HepG2 (cell line): Measurements from ENCODE around the gene PRMT5. TPM values are rescaled to one million over a fixed set of nuclear protein-coding genes. Genes with fewer than 3 reads are reported as not detected.

Experiments used
- ATAC-seq: fragments of 200-7000 bp; cut with Tn5 transposase; 3 replicates; pipeline ENCODE4 v1.9.1; 2020; ENCODE audit warnings: mild to moderate bottlenecking, moderate library complexity
- BruUV-seq: library from RNA; stranded (reverse); fragments of 400-500 nt; replicated peaks from 2 replicates; lab custom pipeline; 2021; lab: Mats Ljungman, UMichigan
- CTCF ChIA-PET: fragments of 300-600 bp; formaldehyde crosslinking; extraction: SDS; loops from one replicate; lab custom pipeline; 2021; ENCODE audit warnings: low total read pairs, inconsistent platforms, low intra/inter-chr PET ratio; lab: Yijun Ruan, JAX
- POLR2A ChIA-PET: fragments of 350-600 bp; sonication (Branson Sonifier 250); formaldehyde crosslinking; loops from one replicate; lab custom pipeline; 2020; ENCODE audit warnings: antibody characterized with exemption, inconsistent platforms; lab: Yijun Ruan, JAX
- DNase-seq: peaks from one replicate; pipeline ENCODE4 v3.0.0-alpha.2; 2015; ENCODE audit warnings: low spot score
- FAIRE-seq: peaks from 3 replicates; lab custom pipeline; 2011; peaks lifted over from hg19 to GRCh38; lab: Jason Lieb, UNC
- H2AFZ ChIP-seq: one replicate; pipeline ENCODE4 v1.6.1; 2011; ENCODE audit warnings: low read length, inconsistent platforms
- H3K27ac ChIP-seq: fragments of 300-600 bp; 3 replicates; pipeline ENCODE4 v1.8.0; 2011; ENCODE audit warnings: mixed run types, mild to moderate bottlenecking, mixed read lengths, low read length, inconsistent platforms; ENCODE audit not compliant: insufficient read depth; ENCODE audit errors: extremely low read length
- H3K27me3 ChIP-seq, 2 experiments: fragments of 200-600 bp in 1 of 2; 2 replicates in 1 of 2; 3 replicates in 1 of 2; pipeline versions ENCODE4 v1.6.0 to v1.8.0; 2011; ENCODE audit warnings: low read length in 2 of 2, mild to moderate bottlenecking in 2 of 2, moderate library complexity in 2 of 2, inconsistent platforms in 1 of 2; ENCODE audit not compliant: insufficient read depth in 2 of 2, control insufficient read depth in 1 of 2
- H3K36me3 ChIP-seq, 2 experiments: fragments of 200-600 bp in 1 of 2; replicated peaks in 1 of 2; 2 replicates in 1 of 2; 3 replicates in 1 of 2; pipeline versions ENCODE4 v1.5.1 to v1.8.0; 2011; ENCODE audit warnings: low read length in 2 of 2, inconsistent platforms in 1 of 2; ENCODE audit not compliant: insufficient read depth in 2 of 2, control insufficient read depth in 1 of 2
- H3K4me1 ChIP-seq: 2 replicates; pipeline ENCODE4 v1.5.1; 2012; ENCODE audit warnings: low read length, inconsistent platforms; ENCODE audit not compliant: insufficient read depth
- H3K4me2 ChIP-seq: 2 replicates; pipeline ENCODE4 v1.6.0; 2011; ENCODE audit warnings: low read depth, low read length, inconsistent platforms
- H3K4me3 ChIP-seq, 3 experiments: fragments of 200-600 bp in 1 of 3; sonication (generic), shearing (Covaris generic) in 1 of 3; replicated peaks in 1 of 3; 2 replicates each; pipeline ENCODE4 v1.5.1; 2011 to 2016; ENCODE audit warnings: low read length in 3 of 3, inconsistent platforms in 2 of 3, low read depth in 2 of 3, mild to moderate bottlenecking in 2 of 3, control low read depth in 1 of 3, mixed read lengths in 1 of 3; ENCODE audit not compliant: insufficient read depth in 1 of 3
- H3K79me2 ChIP-seq: one replicate; pipeline ENCODE4 v1.6.1; 2011; ENCODE audit warnings: low read length, inconsistent platforms; ENCODE audit not compliant: insufficient read depth
- H3K9ac ChIP-seq: 2 replicates; pipeline ENCODE4 v1.6.0; 2011; ENCODE audit warnings: mild to moderate bottlenecking, low read depth, low read length, inconsistent platforms; ENCODE audit not compliant: insufficient read depth
- H3K9me3 ChIP-seq: 2 replicates; pipeline ENCODE4 v1.5.1; 2012; ENCODE audit warnings: mild to moderate bottlenecking, low read length
- H4K20me1 ChIP-seq: 2 replicates; pipeline ENCODE4 v1.6.0; 2011; ENCODE audit warnings: inconsistent platforms, mild to moderate bottlenecking, low read length, moderate library complexity; ENCODE audit not compliant: insufficient read depth
- CEBPB ChIP-seq: IDR thresholded peaks from 2 replicates; pipeline ENCODE4 v1.6.1; 2011; ENCODE audit warnings: low read depth, low read length, improper control_type of control experiment, borderline replicate concordance
- DDIT3 ChIP-seq: sonication (generic); formaldehyde crosslinking; IDR thresholded peaks from 2 replicates; pipeline ENCODE4 v1.4.0; 2020; ENCODE audit warnings: mild to moderate bottlenecking, missing genetic modification reagents
- MTF1 ChIP-seq: sonication (generic); formaldehyde crosslinking; IDR thresholded peaks from 2 replicates; pipeline ENCODE4 v1.5.0; 2020; ENCODE audit warnings: missing genetic modification reagents
- MXI1 ChIP-seq: IDR thresholded peaks from 3 replicates; pipeline ENCODE4 v1.6.1; 2012; ENCODE audit warnings: low read depth, low read length, inconsistent platforms, borderline replicate concordance
- NR0B2 ChIP-seq: sonication (generic); formaldehyde crosslinking; IDR thresholded peaks from 2 replicates; pipeline ENCODE4 v1.4.0; 2020; ENCODE audit warnings: mild to moderate bottlenecking, missing genetic modification reagents
- RBFOX2 ChIP-seq: fragments of 200-400 bp; formaldehyde crosslinking; IDR thresholded peaks from 2 replicates; pipeline ENCODE4 v1.6.1; 2017; ENCODE audit warnings: low read depth, mild to moderate bottlenecking, low read length
- SSRP1 ChIP-seq: IDR thresholded peaks from 2 replicates; pipeline ENCODE4 v1.6.1; 2016; ENCODE audit warnings: control low read depth
- ZBTB21 ChIP-seq: sonication (generic); formaldehyde crosslinking; IDR thresholded peaks from 2 replicates; pipeline ENCODE4 v1.4.0; 2020; ENCODE audit warnings: missing genetic modification reagents
- ZBTB4 ChIP-seq: sonication (generic); formaldehyde crosslinking; IDR thresholded peaks from 2 replicates; pipeline ENCODE4 v1.4.0; 2020; ENCODE audit warnings: missing genetic modification reagents, mild to moderate bottlenecking, borderline replicate concordance
- ZBTB44 ChIP-seq: sonication (generic); formaldehyde crosslinking; IDR thresholded peaks from 2 replicates; pipeline ENCODE4 v1.4.0; 2020; ENCODE audit warnings: missing genetic modification reagents
- ZC3H4 ChIP-seq: sonication (generic); formaldehyde crosslinking; IDR thresholded peaks from 2 replicates; pipeline ENCODE4 v1.4.0; 2020; ENCODE audit warnings: missing genetic modification reagents, borderline replicate concordance
- ZFX ChIP-seq: sonication (generic); formaldehyde crosslinking; IDR thresholded peaks from 2 replicates; pipeline ENCODE4 v1.4.0; 2020; ENCODE audit warnings: mild to moderate bottlenecking, low read depth, missing genetic modification reagents, moderate library complexity
- ZNF558 ChIP-seq: sonication (generic); formaldehyde crosslinking; IDR thresholded peaks from 2 replicates; pipeline ENCODE4 v1.9.0; 2022; ENCODE audit warnings: mild to moderate bottlenecking, missing genetic modification reagents, borderline replicate concordance
- ZNF576 ChIP-seq: sonication (generic); formaldehyde crosslinking; IDR thresholded peaks from 2 replicates; pipeline ENCODE4 v1.4.0; 2020; ENCODE audit warnings: mild to moderate bottlenecking, missing genetic modification reagents
- ZNF75D ChIP-seq: sonication (generic); formaldehyde crosslinking; IDR thresholded peaks from 2 replicates; pipeline ENCODE4 v1.8.1; 2023; ENCODE audit warnings: missing genetic modification reagents, mild to moderate bottlenecking, borderline replicate concordance
- WGBS: methylation state at CpG from one replicate; pipeline ENCODE4 v1.1.6; 2017; ENCODE audit warnings: low lambda C conversion rate; 5-methylcytosine and 5-hydroxymethylcytosine counted together
- in situ Hi-C: cut with HindIII; loops from 2 replicates; pipeline ENCODE4 v1.10.0; 2017; ENCODE audit warnings: low pct_unique_long_range_greater_than_20kb; ENCODE audit not compliant: extremely low pct_ligation_motif_present
- intact Hi-C: fragments of 100-400 bp; cut with micrococcal nuclease; formaldehyde crosslinking; loops from one replicate; pipeline ENCODE4 v1.10.0; 2022; ENCODE audit not compliant: unreplicated experiment
- polyA plus RNA-seq, 8 experiments: library from polyadenylated mRNA; depleted of rRNA in 3 of 8; stranded (reverse) in 7 of 8; unstranded in 1 of 8; fragments of >200 nt; fragmentation: Illumina TruSeq in 4 of 8; extraction: Trizol in 4 of 8; gene quantifications; 2 replicates each; pipeline versions ENCODE4 v1.2.1 to v1.2.3, GENCODE V29; 2011 to 2016; ENCODE audit warnings: low read depth in 4 of 8, missing spikeins in 1 of 8, mixed read lengths in 1 of 8; ENCODE audit not compliant: insufficient read depth in 1 of 8
- total RNA-seq, 5 experiments: library from RNA; depleted of rRNA; stranded (reverse); fragments of >200 nt; fragmentation: Illumina TruSeq; extraction: Trizol; gene quantifications; 2 replicates each; pipeline ENCODE4 v1.2.3, GENCODE V29; 2016; ENCODE audit warnings: low read depth in 1 of 5

The PRMT5 gene
- total and polyA plus RNA-seq, 2 of the 13 experiments (the other 11 are each of a cell fraction or from before 2014, with no cell fraction given): 210 to 354 TPM

- H4K20me1 ChIP-seq: no peaks in the 10 kb centered on the region; the same call in 1 of the 2 replicates
- intact Hi-C loops: no loop called here
- CTCF ChIA-PET: no interaction called here
- POLR2A ChIA-PET: interaction anchor here (1.2 to 1.3 kb wide), 2 partner anchors 217 to 289 kb away, joined by 3 read pairs; partner anchors contain the start of genes ACIN1 and C14orf119
- no peaks in the 10 kb centered on the region for H3K79me2 ChIP-seq
- FAIRE-seq (no peak), ATAC-seq (no peak), DNase-seq (no peak)
- in situ Hi-C loops: no loop called here
- 63% methylated on average over 8 of the region's 8 CpGs for WGBS
- no peaks in the 10 kb centered on the region for H3K9me3 ChIP-seq
- no peak overlapping the region for H3K4me3 ChIP-seq
- peaks cover 4 to 18% of the 10 kb centered on the region in 2 experiments; a peak in 4 of 5 replicates for H3K27me3 ChIP-seq
- peaks cover 17% of the 10 kb centered on the region for H3K4me1 ChIP-seq
- H3K27ac ChIP-seq: no peak overlapping the region
- H3K4me2 ChIP-seq: no peak overlapping the region
- BruUV-seq: TSS peak; percentile 16
- no peak overlapping the region for H2AFZ ChIP-seq
- peaks cover 14% of the 10 kb centered on the region in 2 experiments; a peak in 4 of 5 replicates for H3K36me3 ChIP-seq
- no peak overlapping the region for H3K9ac ChIP-seq
- peak; percentile 36; the same call in 1 of the 2 replicates for TF ChIP-seq NR0B2 (CRISPR knock-in tag)
- no peak for TF ChIP-seq DDIT3 (CRISPR knock-in tag)
- TF ChIP-seq MTF1 (CRISPR knock-in tag): no peak
- TF ChIP-seq CEBPB: peak; percentile 48; the same call in 1 of the 2 replicates
- TF ChIP-seq RBFOX2: 0 out of 2 replicates have a peak, but pooled peaks have one; percentile 16
- peak; percentile 31; the same call in 1 of the 2 replicates for TF ChIP-seq ZFX (CRISPR knock-in tag)
- no peak for TF ChIP-seq ZBTB44 (CRISPR knock-in tag)
- TF ChIP-seq ZNF558 (CRISPR knock-in tag): 0 out of 2 replicates have a peak, but pooled peaks have one; percentile 27
- TF ChIP-seq ZBTB21 (CRISPR knock-in tag): peak; percentile 7; the same call in 1 of the 2 replicates
- 0 out of 2 replicates have a peak, but pooled peaks have one; percentile 41 for TF ChIP-seq ZNF576 (CRISPR knock-in tag)
- TF ChIP-seq SSRP1 (CRISPR knock-in tag): 0 out of 2 replicates have a peak, but pooled peaks have one; percentile 43
- 0 out of 2 replicates have a peak, but pooled peaks have one; percentile 6 for TF ChIP-seq ZBTB4 (CRISPR knock-in tag)
- 0 out of 2 replicates have a peak, but pooled peaks have one; percentile 70 for TF ChIP-seq ZNF75D
- no peak for TF ChIP-seq MXI1
- TF ChIP-seq ZC3H4 (CRISPR knock-in tag): 0 out of 2 replicates have a peak, but pooled peaks have one; percentile 16
Observed at GRCh38 chr14:22878271-22879246, 50.6 kb downstream of the PRMT5 start.
